Activated CD8-positive, alpha-beta memory T cell treated with anti-CD3 and anti-CD28 coated beads for 48 hours (primary cell): Measurements from ENCODE around the gene DNAH17.
"Not testable (repeated sequence)": the region's sequence is repeated elsewhere in the genome, so short reads cannot be mapped to it uniquely, and the experiment has no call there.

ENCODE experiments used
- DNase-seq, 3 experiments: peaks; one replicate each; pipeline ENCODE4 v3.0.0-alpha.2; 2020; ENCODE audit warnings: low read depth in 2 of 3, low spot score in 2 of 3

Gene DNAH17

GRCh38 chr17:78484271-78485246 is 92.6 kb downstream of the DNAH17 start:
- peak; percentile 45 to 74 (median 64) for DNase-seq

GRCh38 chr17:78479369-78479768 is 97.8 kb downstream of the DNAH17 start:
- no peak for DNase-seq

GRCh38 chr17:78478757-78479297 is 98.4 kb downstream of the DNAH17 start:
- DNase-seq, result no peak

GRCh38 chr17:78477913-78478756 is 99.1 kb downstream of the DNAH17 start:
- no peak for DNase-seq

GRCh38 chr17:78476973-78477372 is 100.2 kb downstream of the DNAH17 start:
- DNase-seq, result no peak

- DNase-seq, result no peak
Measured at GRCh38 chr17:78476149-78476548, 101.0 kb downstream of the DNAH17 start.

- DNase-seq, result no peak
Measured at GRCh38 chr17:78475211-78475610, 102.0 kb downstream of the DNAH17 start.

- peak in 1 of 3 experiments; percentile 26 for DNase-seq
Measured at GRCh38 chr17:78474614-78475146, 102.5 kb downstream of the DNAH17 start.

- no peak for DNase-seq
Measured at GRCh38 chr17:78473951-78474613, 103.1 kb downstream of the DNAH17 start.

- no peak for DNase-seq
Measured at GRCh38 chr17:78472035-78472905, 104.9 kb downstream of the DNAH17 start.

- DNase-seq, result no peak
Measured at GRCh38 chr17:78471635-78472034, 105.6 kb downstream of the DNAH17 start.

- no peak for DNase-seq
Measured at GRCh38 chr17:78469443-78469842, 107.8 kb downstream of the DNAH17 start.

GRCh38 chr17:78468366-78468765 is 108.8 kb downstream of the DNAH17 start:
- DNase-seq, result no peak

GRCh38 chr17:78466786-78467715 is 110.1 kb downstream of the DNAH17 start:
- DNase-seq, result no peak

- DNase-seq, result not testable (repeated sequence)
Measured at GRCh38 chr17:78466109-78466785, 110.9 kb downstream of the DNAH17 start.

GRCh38 chr17:78462148-78462547 is 115.0 kb downstream of the DNAH17 start:
- DNase-seq, result no peak

GRCh38 chr17:78461799-78462053 is 115.5 kb downstream of the DNAH17 start:
- no peak for DNase-seq
